Panc1 (cell line): ENCODE results near the gene SEMA3D. TPM values are rescaled to one million over a fixed set of nuclear protein-coding genes. Genes with fewer than 3 reads are reported as not detected.

Experiments
- ATAC-seq: fragments of 200-7000 bp; cut with Tn5 transposase; 2 replicates; pipeline ENCODE4 v1.9.1; 2020; ENCODE audit warnings: mild to moderate bottlenecking, moderate library complexity
- BruUV-seq: library from RNA; stranded (reverse); fragments of 400-500 nt; replicated peaks from 2 replicates; lab custom pipeline; 2021; lab: Mats Ljungman, UMichigan
- CTCF ChIA-PET: fragments of 300-600 bp; sonication (Branson Sonifier 250); formaldehyde crosslinking; loops from one replicate; lab custom pipeline; 2022; ENCODE audit warnings: antibody characterized with exemption; lab: Charles Lee
- POLR2A ChIA-PET: fragments of 300-600 bp; sonication (Branson Sonifier 250); formaldehyde crosslinking; loops from one replicate; lab custom pipeline; 2022; ENCODE audit warnings: antibody characterized with exemption; lab: Charles Lee
- DNase-seq: peaks from one replicate; pipeline ENCODE4 v3.0.0-alpha.2; 2010; ENCODE audit warnings: low read depth, low spot score
- H3K27ac ChIP-seq: 2 replicates; pipeline ENCODE4 v1.5.1; 2011; ENCODE audit warnings: mild to moderate bottlenecking, low read length, inconsistent platforms
- H3K27me3 ChIP-seq: fragments of 200-500 bp; sonication (Bioruptor generic); 2 replicates; pipeline ENCODE4 v1.6.0; 2014; ENCODE audit warnings: low read length, inconsistent platforms; ENCODE audit not compliant: control insufficient read depth, insufficient read depth
- H3K36me3 ChIP-seq: fragments of 200-500 bp; sonication (Bioruptor generic); 2 replicates; pipeline ENCODE4 v1.5.1; 2014; ENCODE audit warnings: inconsistent platforms, mild to moderate bottlenecking, low read length, moderate library complexity; ENCODE audit not compliant: control insufficient read depth, insufficient read depth
- H3K4me1 ChIP-seq: 2 replicates; pipeline ENCODE4 v1.5.1; 2011; ENCODE audit warnings: inconsistent platforms, mild to moderate bottlenecking, low read length, moderate library complexity; ENCODE audit not compliant: control insufficient read depth, insufficient read depth
- H3K4me3 ChIP-seq, 2 experiments: 2 replicates each; pipeline ENCODE4 v1.5.1; 2011 to 2012; ENCODE audit warnings: low read depth in 2 of 2, low read length in 2 of 2, mild to moderate bottlenecking in 2 of 2, inconsistent platforms in 1 of 2, moderate library complexity in 1 of 2
- H3K9me3 ChIP-seq: fragments of 200-500 bp; sonication (Bioruptor generic); 2 replicates; pipeline ENCODE4 v1.5.1; 2014; ENCODE audit warnings: low read depth, mild to moderate bottlenecking, inconsistent platforms, low read length, moderate library complexity; ENCODE audit not compliant: control insufficient read depth, insufficient read depth
- CTCF ChIP-seq: fragments of 450-650 bp; IDR thresholded peaks from 2 replicates; pipeline ENCODE4 v1.5.1; 2017; ENCODE audit warnings: mild to moderate bottlenecking
- POLR2AphosphoS5 ChIP-seq: IDR thresholded peaks from 2 replicates; pipeline ENCODE4 v1.6.1; 2012; ENCODE audit warnings: mild to moderate bottlenecking, low read depth, low read length, moderate library complexity
- REST ChIP-seq, 2 experiments: IDR thresholded peaks; 2 replicates each; pipeline ENCODE4 v1.6.1; 2011 to 2012; ENCODE audit warnings: low read depth in 2 of 2, control low read depth in 1 of 2, low read length in 1 of 2, mild to moderate bottlenecking in 1 of 2, moderate library complexity in 1 of 2; ENCODE audit not compliant: insufficient read depth in 1 of 2
- SIN3A ChIP-seq: IDR thresholded peaks from 2 replicates; pipeline ENCODE4 v1.6.1; 2012; ENCODE audit warnings: low read depth, mild to moderate bottlenecking, low read length, moderate library complexity, borderline replicate concordance; ENCODE audit not compliant: insufficient read depth
- TCF7L2 ChIP-seq: IDR thresholded peaks from 2 replicates; pipeline ENCODE4 v1.6.1; 2011; ENCODE audit warnings: mild to moderate bottlenecking, low read depth, low read length, inconsistent platforms
- in situ Hi-C: cut with HindIII; loops from 2 replicates; pipeline ENCODE4 v1.10.0; 2016; ENCODE audit warnings: low sequenced_read_pairs, low pct_unique_long_range_greater_than_20kb
- intact Hi-C: fragments of 100-400 bp; cut with micrococcal nuclease; formaldehyde crosslinking; loops from one replicate; pipeline ENCODE4 v1.10.0; 2022; ENCODE audit not compliant: unreplicated experiment
- total RNA-seq: library from RNA; stranded (reverse); gene quantifications from one replicate; pipeline ENCODE4 v1.2.1, GENCODE V29; 2021; ENCODE audit not compliant: unreplicated experiment

SEMA3D gene
- total RNA-seq, 1 experiment from 2014 or later = 11.5 TPM

GRCh38 chr7:85030893-85031292 is 156.0 kb downstream of the SEMA3D start:
- DNase-seq = no peak
- Histone ChIP-seq H3K9me3 (no peaks in the 10 kb centered on the region), H3K36me3 (no peaks in the 10 kb centered on the region), H3K4me3 (no peak overlapping the region), H3K27ac (no peak overlapping the region), H3K4me1 (peaks cover 8% of the 10 kb centered on the region; the same call in 1 of the 2 replicates), H3K27me3 (no peaks in the 10 kb centered on the region)
- CTCF ChIA-PET = interaction anchor here (0.5 to 0.6 kb wide), 2 partner anchors 125 to 557 kb away, joined by 3 read pairs; no protein-coding TSS in a partner anchor
- in situ Hi-C loops = no loop called here
- intact Hi-C loops = loop anchor here (2.0 kb wide), 1 partner anchor 820 kb away; no protein-coding TSS in a partner anchor
- no peak for ATAC-seq
- POLR2A ChIA-PET = no interaction called here
- BruUV-seq = no TSS peak
- TF ChIP-seq TCF7L2 (no peak), CTCF (peak; percentile 61; the same call in 1 of the 2 replicates)

GRCh38 chr7:85025312-85025756 is 161.5 kb downstream of the SEMA3D start:
- CTCF ChIA-PET = no interaction called here
- Histone ChIP-seq H3K27me3 (no peaks in the 10 kb centered on the region), H3K9me3 (no peaks in the 10 kb centered on the region), H3K27ac (peak overlapping the region; percentile 12; the same call in 1 of the 2 replicates), H3K4me1 (no peaks in the 10 kb centered on the region; the same call in 1 of the 2 replicates), H3K36me3 (no peaks in the 10 kb centered on the region; the same call in 1 of the 2 replicates), H3K4me3 (no peak overlapping the region)
- no TSS peak for BruUV-seq
- no peak for DNase-seq
- no peak for ATAC-seq
- POLR2A ChIA-PET = no interaction called here
- no peak for TF ChIP-seq CTCF
- TF ChIP-seq POLR2AphosphoS5 = no peak
- no peak for TF ChIP-seq REST (IDR thresholded peaks at IDR 0.05; ENCODE audit: insufficient read depth in 1 of 2, low read depth in 2 of 2, low read length in 1 of 2)
- TF ChIP-seq TCF7L2 = no peak
- no peak for TF ChIP-seq SIN3A
- in situ Hi-C loops (no loop called here), intact Hi-C loops (loop anchor here (10.0 kb wide), 1 partner anchor 611 kb away; no protein-coding TSS in a partner anchor)
